ENCODE measurements around the gene CPOX.

Gene CPOX

GRCh38 chr3:98582042-98582441, 11.4 kb downstream of the CPOX start:
- no peaks in the 10 kb centered on the region for H3K9me3 ChIP-seq (replicated peaks; ENCODE audit: insufficient read depth, low read length)
- no peak overlapping the region for H3K4me2 ChIP-seq (ENCODE audit: low read depth, low read length)
- TF ChIP-seq EZH2 (optimal IDR thresholded peaks at IDR 0.05; ENCODE audit: low read depth, low read length) (no peak), CTCF (IDR thresholded peaks at IDR 0.05; ENCODE audit: low read length) (no peak), EZH2phosphoT487 (IDR thresholded peaks at IDR 0.05; ENCODE audit: low read length) (no peak)
- no peaks in the 10 kb centered on the region for H3K9me2 ChIP-seq (replicated peaks; ENCODE audit: insufficient read depth, low read length)
- H3K4me1 ChIP-seq (ENCODE audit: low read length): no peaks in the 10 kb centered on the region
- H4K20me1 ChIP-seq (ENCODE audit: insufficient read depth, low read length): no peaks in the 10 kb centered on the region
- H3K36me3 ChIP-seq (replicated peaks; ENCODE audit: insufficient read depth, low read length): peaks cover 10% of the 10 kb centered on the region; the same call in 1 of the 2 replicates
- H3K27me3 ChIP-seq (replicated peaks; ENCODE audit: insufficient read depth, low read length): no peaks in the 10 kb centered on the region
- H3K9ac ChIP-seq (ENCODE audit: low read length): no peak overlapping the region
- H3K4me3 ChIP-seq (ENCODE audit: low read length): no peak overlapping the region
- H2AFZ ChIP-seq (ENCODE audit: low read length): no peak overlapping the region
- no peak for DNase-seq
- no peak overlapping the region for H3K27ac ChIP-seq (ENCODE audit: low read length)
- H3K79me2 ChIP-seq (ENCODE audit: low read length): no peaks in the 10 kb centered on the region
- no peaks in the 10 kb centered on the region for H3F3A ChIP-seq (ENCODE audit: insufficient read depth, low read length)

- Histone ChIP-seq H3F3A (ENCODE audit: insufficient read depth, low read length) (no peaks in the 10 kb centered on the region), H3K4me2 (ENCODE audit: low read depth, low read length) (no peak overlapping the region), H3K79me2 (ENCODE audit: low read length) (no peaks in the 10 kb centered on the region), H2AFZ (ENCODE audit: low read length) (no peak overlapping the region), H3K4me1 (ENCODE audit: low read length) (no peaks in the 10 kb centered on the region), H3K27ac (ENCODE audit: low read length) (no peak overlapping the region), H4K20me1 (ENCODE audit: insufficient read depth, low read length) (no peaks in the 10 kb centered on the region), H3K9me2 (replicated peaks; ENCODE audit: insufficient read depth, low read length) (no peaks in the 10 kb centered on the region), H3K36me3 (replicated peaks; ENCODE audit: insufficient read depth, low read length) (peaks cover 10% of the 10 kb centered on the region; the same call in 1 of the 2 replicates), H3K27me3 (replicated peaks; ENCODE audit: insufficient read depth, low read length) (no peaks in the 10 kb centered on the region), H3K9ac (ENCODE audit: low read length) (no peak overlapping the region), H3K4me3 (ENCODE audit: low read length) (no peak overlapping the region), H3K9me3 (replicated peaks; ENCODE audit: insufficient read depth, low read length) (no peaks in the 10 kb centered on the region)
- no peak for DNase-seq
- TF ChIP-seq EZH2 (optimal IDR thresholded peaks at IDR 0.05; ENCODE audit: low read depth, low read length) (no peak), EZH2phosphoT487 (IDR thresholded peaks at IDR 0.05; ENCODE audit: low read length) (no peak), CTCF (IDR thresholded peaks at IDR 0.05; ENCODE audit: low read length) (no peak)
These were observed 11.9 kb downstream of the CPOX start for GRCh38 chr3:98581474-98581873.

- no peak for DNase-seq
- Histone ChIP-seq H3K36me3 (replicated peaks; ENCODE audit: insufficient read depth, low read length) (peaks cover 10% of the 10 kb centered on the region; the same call in 1 of the 2 replicates), H2AFZ (ENCODE audit: low read length) (no peak overlapping the region), H3K4me1 (ENCODE audit: low read length) (no peaks in the 10 kb centered on the region), H3K4me3 (ENCODE audit: low read length) (no peak overlapping the region), H3F3A (ENCODE audit: insufficient read depth, low read length) (no peaks in the 10 kb centered on the region), H3K9me2 (replicated peaks; ENCODE audit: insufficient read depth, low read length) (no peaks in the 10 kb centered on the region), H3K27ac (ENCODE audit: low read length) (no peak overlapping the region), H3K9me3 (replicated peaks; ENCODE audit: insufficient read depth, low read length) (no peaks in the 10 kb centered on the region), H3K4me2 (ENCODE audit: low read depth, low read length) (no peak overlapping the region), H4K20me1 (ENCODE audit: insufficient read depth, low read length) (no peaks in the 10 kb centered on the region), H3K27me3 (replicated peaks; ENCODE audit: insufficient read depth, low read length) (no peaks in the 10 kb centered on the region), H3K9ac (ENCODE audit: low read length) (no peak overlapping the region), H3K79me2 (ENCODE audit: low read length) (no peaks in the 10 kb centered on the region)
- TF ChIP-seq CTCF (IDR thresholded peaks at IDR 0.05; ENCODE audit: low read length): no peak
These were observed 12.7 kb downstream of the CPOX start for GRCh38 chr3:98580401-98581386.
